GM12878 (cell line): ENCODE data around the gene DES. TPM values are rescaled to one million over a fixed set of nuclear protein-coding genes. Genes with fewer than 3 reads are reported as not detected.

Source experiments
- ATAC-seq: fragments of 200-7000 bp; cut with Tn5 transposase; 3 replicates; pipeline ENCODE4 v1.9.1; 2020; ENCODE audit warnings: mild to moderate bottlenecking, moderate library complexity
- BruUV-seq: library from RNA; stranded (reverse); fragments of 400-500 nt; replicated peaks from 2 replicates; lab custom pipeline; 2021; lab: Mats Ljungman, UMichigan
- CTCF ChIA-PET: fragments of 300-600 bp; sonication (Branson Sonifier 250); formaldehyde crosslinking; extraction: SDS; loops from one replicate; lab custom pipeline; 2021; ENCODE audit warnings: inconsistent platforms; lab: Yijun Ruan, JAX
- POLR2A ChIA-PET: fragments of 350-600 bp; formaldehyde crosslinking; extraction: SDS; loops from one replicate; lab custom pipeline; 2021; ENCODE audit warnings: inconsistent platforms; lab: Charles Lee
- RAD21 ChIA-PET: fragments of 300-600 bp; sonication (Branson Sonifier 250); formaldehyde crosslinking; loops from one replicate; lab custom pipeline; 2023; ENCODE audit warnings: antibody characterized with exemption; ENCODE audit not compliant: unreplicated experiment; lab: Charles Lee
- SMC1A ChIA-PET: fragments of 300-600 bp; sonication (Branson Sonifier 250); formaldehyde crosslinking; loops from one replicate; lab custom pipeline; 2023; ENCODE audit not compliant: unreplicated experiment, uncharacterized antibody; lab: Charles Lee
- DNase-seq: peaks from one replicate; pipeline ENCODE4 v3.0.0-alpha.2; 2011; ENCODE audit warnings: low read depth, low spot score
- FAIRE-seq: peaks from 3 replicates; lab custom pipeline; 2011; peaks lifted over from hg19 to GRCh38; lab: Jason Lieb, UNC
- H2AFZ ChIP-seq: 2 replicates; pipeline ENCODE4 v1.6.0; 2011; ENCODE audit warnings: low read depth, low read length, control low read depth; ENCODE audit not compliant: control insufficient read depth
- H3K27ac ChIP-seq: 2 replicates; pipeline ENCODE4 v1.5.1; 2011; ENCODE audit warnings: control low read depth; ENCODE audit not compliant: control insufficient read depth, insufficient read depth
- H3K27me3 ChIP-seq, 2 experiments: replicated peaks in 1 of 2; 2 replicates each; pipeline versions ENCODE4 v1.6.0 to v1.6.1; 2011; ENCODE audit warnings: low read length in 1 of 2; ENCODE audit not compliant: control insufficient read depth in 2 of 2, insufficient read depth in 2 of 2
- H3K36me3 ChIP-seq, 2 experiments: 2 replicates each; pipeline ENCODE4 v1.5.1; 2011; ENCODE audit warnings: low read length in 1 of 2; ENCODE audit not compliant: control insufficient read depth in 2 of 2, insufficient read depth in 2 of 2
- H3K4me1 ChIP-seq: 2 replicates; pipeline ENCODE4 v1.6.1; 2011; ENCODE audit warnings: mild to moderate bottlenecking, low read length, moderate library complexity, mixed read lengths; ENCODE audit not compliant: control insufficient read depth, insufficient read depth
- H3K4me2 ChIP-seq: 2 replicates; pipeline ENCODE4 v1.6.0; 2011; ENCODE audit warnings: control low read depth; ENCODE audit not compliant: control insufficient read depth, insufficient read depth
- H3K4me3 ChIP-seq: fragments of 200-600 bp; sonication (generic); 2 replicates; pipeline ENCODE4 v1.5.1; 2016
- H3K79me2 ChIP-seq: 2 replicates; pipeline ENCODE4 v1.6.0; 2011; ENCODE audit warnings: low read length; ENCODE audit not compliant: control insufficient read depth, insufficient read depth
- H3K9ac ChIP-seq: 2 replicates; pipeline ENCODE4 v1.8.0; 2011; ENCODE audit warnings: low read length, control low read depth, mixed read lengths; ENCODE audit not compliant: control insufficient read depth, insufficient read depth
- H3K9me3 ChIP-seq: replicated peaks from 3 replicates; pipeline ENCODE4 v1.5.1; 2011; ENCODE audit warnings: mild to moderate bottlenecking, low read length; ENCODE audit not compliant: control insufficient read depth, insufficient read depth
- H4K20me1 ChIP-seq: 2 replicates; pipeline ENCODE4 v1.6.0; 2011; ENCODE audit not compliant: control insufficient read depth, insufficient read depth
- CEBPB ChIP-seq, 2 experiments: fragments of 150-350 bp in 1 of 2; IDR thresholded peaks; 2 replicates each; pipeline ENCODE4 v1.6.1; 2012 to 2014; ENCODE audit warnings: low read depth in 2 of 2, low read length in 2 of 2, borderline replicate concordance in 1 of 2, inconsistent platforms in 1 of 2
- JUND ChIP-seq: IDR thresholded peaks from 2 replicates; pipeline ENCODE4 v1.6.1; 2012; ENCODE audit warnings: low read depth, mild to moderate bottlenecking, low read length, improper control_type of control experiment, moderate library complexity
- PAX5 ChIP-seq: IDR thresholded peaks from 2 replicates; pipeline ENCODE4 v1.6.1; 2011; ENCODE audit warnings: low read depth, low read length, borderline replicate concordance
- RFX5 ChIP-seq: IDR thresholded peaks from 2 replicates; pipeline ENCODE4 v1.6.1; 2011; ENCODE audit warnings: low read depth, low read length, improper control_type of control experiment
- SIN3A ChIP-seq: IDR thresholded peaks from 2 replicates; pipeline ENCODE4 v1.6.1; 2012; ENCODE audit warnings: low read depth, low read length, improper control_type of control experiment
- SMC3 ChIP-seq: IDR thresholded peaks from 2 replicates; pipeline ENCODE4 v1.6.1; 2011; ENCODE audit warnings: low read length, improper control_type of control experiment, borderline replicate concordance
- SRF ChIP-seq, 2 experiments: IDR thresholded peaks; 2 replicates each; pipeline ENCODE4 v1.6.1; 2011; ENCODE audit warnings: low read depth in 2 of 2, low read length in 2 of 2, mild to moderate bottlenecking in 1 of 2, moderate library complexity in 1 of 2
- SUZ12 ChIP-seq: fragments of 200-600 bp; sonication (generic); IDR thresholded peaks from one replicate; pipeline ENCODE4 v1.6.1; 2018; ENCODE audit warnings: antibody characterized with exemption, mild to moderate bottlenecking; ENCODE audit not compliant: unreplicated experiment
- TCF12 ChIP-seq: IDR thresholded peaks from 2 replicates; pipeline ENCODE4 v1.6.1; 2011; ENCODE audit warnings: low read depth, mild to moderate bottlenecking, low read length
- WGBS: methylation state at CpG from one replicate; pipeline ENCODE4 v1.1.6; 2016; ENCODE audit warnings: low lambda C conversion rate; ENCODE audit not compliant: insufficient replicate concordance, insufficient coverage; ENCODE audit errors: missing lambda C conversion rate; 5-methylcytosine and 5-hydroxymethylcytosine counted together
- in situ Hi-C: fragments of 300-500 bp; cut with MboI; formaldehyde crosslinking; loops from 9 replicates; pipeline ENCODE4 v1.14.3; 2018; ENCODE audit warnings: mixed read lengths
- intact Hi-C: fragments of 100-400 bp; cut with micrococcal nuclease; formaldehyde crosslinking; loops from one replicate; pipeline ENCODE4 v1.14.2; 2022; ENCODE audit not compliant: unreplicated experiment
- polyA plus RNA-seq, 11 experiments: library from polyadenylated mRNA; depleted of rRNA in 4 of 11; unstranded in 6 of 11; stranded (reverse) in 5 of 11; fragments of >200 nt; fragmentation: Nextera tagmentation in 4 of 11; fragmentation: Illumina TruSeq in 1 of 11; extraction: Ambion mirVana in 4 of 11; extraction: Trizol in 1 of 11; gene quantifications; 1 replicate in 1 of 11; 2 replicates in 10 of 11; pipeline versions ENCODE4 v1.2.1 to v1.2.3, GENCODE V29; 2011 to 2016; ENCODE audit warnings: inconsistent platforms in 2 of 11, missing spikeins in 2 of 11, low read depth in 1 of 11
- total RNA-seq, 4 experiments: library from RNA; depleted of rRNA in 3 of 4; stranded (reverse); fragments of >200 nt in 3 of 4; fragmentation: Illumina TruSeq in 1 of 4; extraction: Trizol in 1 of 4; gene quantifications; 2 replicates each; pipeline versions ENCODE4 v1.2.1 to v1.2.3, GENCODE V29; 2013 to 2021
- TF ChIP-seq, protein P1 (sequence below): fragments of 450-650 bp; IDR thresholded peaks from 2 replicates; pipeline ENCODE4 v1.6.1; 2016; ENCODE audit warnings: mild to moderate bottlenecking, moderate library complexity, borderline replicate concordance
- TF ChIP-seq, protein P2 (sequence below): IDR thresholded peaks from 2 replicates; pipeline ENCODE4 v1.6.1; 2012; ENCODE audit warnings: low read depth, low read length, improper control_type of control experiment
- TF ChIP-seq, protein P3 (sequence below): fragments of 450-650 bp; formaldehyde crosslinking; IDR thresholded peaks from 2 replicates; pipeline ENCODE4 v1.5.0; 2022; ENCODE audit warnings: mild to moderate bottlenecking, missing genetic modification characterization
- TF ChIP-seq, protein P4 (sequence below): IDR thresholded peaks from 2 replicates; pipeline ENCODE4 v1.6.1; 2011; ENCODE audit warnings: borderline replicate concordance, low read depth, mild to moderate bottlenecking, moderate library complexity, low read length; ENCODE audit not compliant: insufficient read depth, poor library complexity, severe bottlenecking

Gene DES
- total and polyA plus RNA-seq, 10 of the 15 experiments (the other 5 are each of a cell fraction or from before 2014, with no cell fraction given): 0.80 TPM; not detected in 9

DNA sequence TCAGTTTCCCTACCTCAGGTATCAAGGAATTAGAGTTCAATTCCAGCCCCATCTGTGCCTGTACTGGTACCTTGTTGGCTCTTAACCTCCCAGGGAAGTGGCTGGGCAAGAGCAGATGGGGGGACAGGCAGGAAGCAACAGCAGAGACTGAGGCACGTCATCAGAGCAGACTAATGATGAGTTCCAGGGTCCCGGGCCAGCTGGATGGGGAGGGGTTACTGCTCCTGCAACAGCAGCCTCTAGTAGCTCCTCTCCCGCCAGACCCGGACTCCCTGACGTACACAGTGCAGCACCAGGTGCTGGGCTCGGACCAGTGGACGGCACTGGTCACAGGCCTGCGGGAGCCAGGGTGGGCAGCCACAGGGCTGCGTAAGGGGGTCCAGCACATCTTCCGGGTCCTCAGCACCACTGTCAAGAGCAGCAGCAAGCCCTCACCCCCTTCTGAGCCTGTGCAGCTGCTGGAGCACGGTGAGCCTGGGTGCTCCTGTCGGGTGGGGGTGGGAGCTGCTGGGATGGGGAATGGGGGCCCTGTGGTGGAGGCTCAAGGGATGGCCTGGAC lies 54.5 kb downstream of the DES start (continued):
- TF ChIP-seq, protein P1, sequence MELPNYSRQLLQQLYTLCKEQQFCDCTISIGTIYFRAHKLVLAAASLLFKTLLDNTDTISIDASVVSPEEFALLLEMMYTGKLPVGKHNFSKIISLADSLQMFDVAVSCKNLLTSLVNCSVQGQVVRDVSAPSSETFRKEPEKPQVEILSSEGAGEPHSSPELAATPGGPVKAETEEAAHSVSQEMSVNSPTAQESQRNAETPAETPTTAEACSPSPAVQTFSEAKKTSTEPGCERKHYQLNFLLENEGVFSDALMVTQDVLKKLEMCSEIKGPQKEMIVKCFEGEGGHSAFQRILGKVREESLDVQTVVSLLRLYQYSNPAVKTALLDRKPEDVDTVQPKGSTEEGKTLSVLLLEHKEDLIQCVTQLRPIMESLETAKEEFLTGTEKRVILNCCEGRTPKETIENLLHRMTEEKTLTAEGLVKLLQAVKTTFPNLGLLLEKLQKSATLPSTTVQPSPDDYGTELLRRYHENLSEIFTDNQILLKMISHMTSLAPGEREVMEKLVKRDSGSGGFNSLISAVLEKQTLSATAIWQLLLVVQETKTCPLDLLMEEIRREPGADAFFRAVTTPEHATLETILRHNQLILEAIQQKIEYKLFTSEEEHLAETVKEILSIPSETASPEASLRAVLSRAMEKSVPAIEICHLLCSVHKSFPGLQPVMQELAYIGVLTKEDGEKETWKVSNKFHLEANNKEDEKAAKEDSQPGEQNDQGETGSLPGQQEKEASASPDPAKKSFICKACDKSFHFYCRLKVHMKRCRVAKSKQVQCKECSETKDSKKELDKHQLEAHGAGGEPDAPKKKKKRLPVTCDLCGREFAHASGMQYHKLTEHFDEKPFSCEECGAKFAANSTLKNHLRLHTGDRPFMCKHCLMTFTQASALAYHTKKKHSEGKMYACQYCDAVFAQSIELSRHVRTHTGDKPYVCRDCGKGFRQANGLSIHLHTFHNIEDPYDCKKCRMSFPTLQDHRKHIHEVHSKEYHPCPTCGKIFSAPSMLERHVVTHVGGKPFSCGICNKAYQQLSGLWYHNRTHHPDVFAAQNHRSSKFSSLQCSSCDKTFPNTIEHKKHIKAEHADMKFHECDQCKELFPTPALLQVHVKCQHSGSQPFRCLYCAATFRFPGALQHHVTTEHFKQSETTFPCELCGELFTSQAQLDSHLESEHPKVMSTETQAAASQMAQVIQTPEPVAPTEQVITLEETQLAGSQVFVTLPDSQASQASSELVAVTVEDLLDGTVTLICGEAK: no peak
- TF ChIP-seq SRF (IDR thresholded peaks at IDR 0.05; ENCODE audit: low read depth in 2 of 2, low read length in 2 of 2) (no peak), PAX5 (no peak), CEBPB (IDR thresholded peaks at IDR 0.05; ENCODE audit: borderline replicate concordance in 1 of 2, low read depth in 2 of 2, low read length in 2 of 2) (no peak), RFX5 (no peak)
- TF ChIP-seq, protein P2, sequence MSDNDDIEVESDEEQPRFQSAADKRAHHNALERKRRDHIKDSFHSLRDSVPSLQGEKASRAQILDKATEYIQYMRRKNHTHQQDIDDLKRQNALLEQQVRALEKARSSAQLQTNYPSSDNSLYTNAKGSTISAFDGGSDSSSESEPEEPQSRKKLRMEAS: no peak

DNA sequence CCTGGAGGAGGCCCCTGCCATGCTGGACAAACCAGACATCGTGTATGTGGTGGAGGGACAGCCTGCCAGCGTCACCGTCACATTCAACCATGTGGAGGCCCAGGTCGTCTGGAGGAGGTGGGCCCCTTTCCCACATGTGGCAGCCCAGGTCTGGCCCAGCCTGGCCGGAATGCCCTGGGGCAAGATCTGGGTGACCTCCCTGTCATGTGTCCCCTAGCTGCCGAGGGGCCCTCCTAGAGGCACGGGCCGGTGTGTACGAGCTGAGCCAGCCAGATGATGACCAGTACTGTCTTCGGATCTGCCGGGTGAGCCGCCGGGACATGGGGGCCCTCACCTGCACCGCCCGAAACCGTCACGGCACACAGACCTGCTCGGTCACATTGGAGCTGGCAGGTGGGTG lies 55.3 kb downstream of the DES start:
- in situ Hi-C loops: no loop called here
- no peak for FAIRE-seq
- no TSS peak for BruUV-seq
- Histone ChIP-seq H3K79me2 (no peaks in the 10 kb centered on the region), H3K9me3 (no peaks in the 10 kb centered on the region), H3K27me3 (no peaks in the 10 kb centered on the region; a peak in 1 of 4 replicates), H3K9ac (no peak overlapping the region), H3K4me1 (no peaks in the 10 kb centered on the region), H3K4me3 (no peak overlapping the region), H4K20me1 (no peaks in the 10 kb centered on the region), H3K27ac (no peak overlapping the region), H3K36me3 (no peaks in the 10 kb centered on the region), H2AFZ (no peak overlapping the region), H3K4me2 (no peak overlapping the region)
- 44% methylated on average over 18 of the region's 18 CpGs for WGBS
- ATAC-seq: no peak
- POLR2A ChIA-PET: interaction anchor here (0.6 kb wide), 1 partner anchor 86 kb away, joined by 3 read pairs; the partner anchor contains the start of gene DNPEP
- DNase-seq: no peak
- intact Hi-C loops: loop anchor here (10.0 kb wide), 1 partner anchor 161 kb away; no protein-coding TSS in a partner anchor
- CTCF ChIA-PET: interaction anchor here (0.9 to 2.3 kb wide), 5 partner anchors 14 to 86 kb away, joined by 3 to 11 read pairs (median 7); a partner anchor contains a TSS
- RAD21 ChIA-PET: interaction anchor here (1.6 kb wide), 1 partner anchor 56 kb away, joined by 5 read pairs; no protein-coding TSS in a partner anchor
- SMC1A ChIA-PET: no interaction called here
- TF ChIP-seq TCF12 (no peak), SMC3 (no peak), SIN3A (no peak), SUZ12 (no peak), JUND (no peak)
- TF ChIP-seq, protein P3, sequence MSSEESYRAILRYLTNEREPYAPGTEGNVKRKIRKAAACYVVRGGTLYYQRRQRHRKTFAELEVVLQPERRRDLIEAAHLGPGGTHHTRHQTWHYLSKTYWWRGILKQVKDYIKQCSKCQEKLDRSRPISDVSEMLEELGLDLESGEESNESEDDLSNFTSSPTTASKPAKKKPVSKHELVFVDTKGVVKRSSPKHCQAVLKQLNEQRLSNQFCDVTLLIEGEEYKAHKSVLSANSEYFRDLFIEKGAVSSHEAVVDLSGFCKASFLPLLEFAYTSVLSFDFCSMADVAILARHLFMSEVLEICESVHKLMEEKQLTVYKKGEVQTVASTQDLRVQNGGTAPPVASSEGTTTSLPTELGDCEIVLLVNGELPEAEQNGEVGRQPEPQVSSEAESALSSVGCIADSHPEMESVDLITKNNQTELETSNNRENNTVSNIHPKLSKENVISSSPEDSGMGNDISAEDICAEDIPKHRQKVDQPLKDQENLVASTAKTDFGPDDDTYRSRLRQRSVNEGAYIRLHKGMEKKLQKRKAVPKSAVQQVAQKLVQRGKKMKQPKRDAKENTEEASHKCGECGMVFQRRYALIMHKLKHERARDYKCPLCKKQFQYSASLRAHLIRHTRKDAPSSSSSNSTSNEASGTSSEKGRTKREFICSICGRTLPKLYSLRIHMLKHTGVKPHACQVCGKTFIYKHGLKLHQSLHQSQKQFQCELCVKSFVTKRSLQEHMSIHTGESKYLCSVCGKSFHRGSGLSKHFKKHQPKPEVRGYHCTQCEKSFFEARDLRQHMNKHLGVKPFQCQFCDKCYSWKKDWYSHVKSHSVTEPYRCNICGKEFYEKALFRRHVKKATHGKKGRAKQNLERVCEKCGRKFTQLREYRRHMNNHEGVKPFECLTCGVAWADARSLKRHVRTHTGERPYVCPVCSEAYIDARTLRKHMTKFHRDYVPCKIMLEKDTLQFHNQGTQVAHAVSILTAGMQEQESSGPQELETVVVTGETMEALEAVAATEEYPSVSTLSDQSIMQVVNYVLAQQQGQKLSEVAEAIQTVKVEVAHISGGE (CRISPR knock-in tag): no peak
- TF ChIP-seq, protein P4, sequence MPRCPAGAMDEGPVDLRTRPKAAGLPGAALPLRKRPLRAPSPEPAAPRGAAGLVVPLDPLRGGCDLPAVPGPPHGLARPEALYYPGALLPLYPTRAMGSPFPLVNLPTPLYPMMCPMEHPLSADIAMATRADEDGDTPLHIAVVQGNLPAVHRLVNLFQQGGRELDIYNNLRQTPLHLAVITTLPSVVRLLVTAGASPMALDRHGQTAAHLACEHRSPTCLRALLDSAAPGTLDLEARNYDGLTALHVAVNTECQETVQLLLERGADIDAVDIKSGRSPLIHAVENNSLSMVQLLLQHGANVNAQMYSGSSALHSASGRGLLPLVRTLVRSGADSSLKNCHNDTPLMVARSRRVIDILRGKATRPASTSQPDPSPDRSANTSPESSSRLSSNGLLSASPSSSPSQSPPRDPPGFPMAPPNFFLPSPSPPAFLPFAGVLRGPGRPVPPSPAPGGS: no peak
